Panc1 (cell line): ENCODE data around the gene KCNAB1. TPM values are rescaled to one million over a fixed set of nuclear protein-coding genes. Genes with fewer than 3 reads are reported as not detected.

ENCODE experiments used
- ATAC-seq: fragments of 200-7000 bp; cut with Tn5 transposase; 2 replicates; pipeline ENCODE4 v1.9.1; 2020; ENCODE audit warnings: mild to moderate bottlenecking, moderate library complexity
- BruUV-seq: library from RNA; stranded (reverse); fragments of 400-500 nt; replicated peaks from 2 replicates; lab custom pipeline; 2021; lab: Mats Ljungman, UMichigan
- CTCF ChIA-PET: fragments of 300-600 bp; sonication (Branson Sonifier 250); formaldehyde crosslinking; loops from one replicate; lab custom pipeline; 2022; ENCODE audit warnings: antibody characterized with exemption; lab: Charles Lee
- POLR2A ChIA-PET: fragments of 300-600 bp; sonication (Branson Sonifier 250); formaldehyde crosslinking; loops from one replicate; lab custom pipeline; 2022; ENCODE audit warnings: antibody characterized with exemption; lab: Charles Lee
- DNase-seq: peaks from one replicate; pipeline ENCODE4 v3.0.0-alpha.2; 2010; ENCODE audit warnings: low read depth, low spot score
- H3K27ac ChIP-seq: 2 replicates; pipeline ENCODE4 v1.5.1; 2011; ENCODE audit warnings: mild to moderate bottlenecking, low read length, inconsistent platforms
- H3K27me3 ChIP-seq: fragments of 200-500 bp; sonication (Bioruptor generic); 2 replicates; pipeline ENCODE4 v1.6.0; 2014; ENCODE audit warnings: low read length, inconsistent platforms; ENCODE audit not compliant: control insufficient read depth, insufficient read depth
- H3K36me3 ChIP-seq: fragments of 200-500 bp; sonication (Bioruptor generic); 2 replicates; pipeline ENCODE4 v1.5.1; 2014; ENCODE audit warnings: inconsistent platforms, mild to moderate bottlenecking, low read length, moderate library complexity; ENCODE audit not compliant: control insufficient read depth, insufficient read depth
- H3K4me1 ChIP-seq: 2 replicates; pipeline ENCODE4 v1.5.1; 2011; ENCODE audit warnings: inconsistent platforms, mild to moderate bottlenecking, low read length, moderate library complexity; ENCODE audit not compliant: control insufficient read depth, insufficient read depth
- H3K4me3 ChIP-seq, 2 experiments: 2 replicates each; pipeline ENCODE4 v1.5.1; 2011 to 2012; ENCODE audit warnings: low read depth in 2 of 2, low read length in 2 of 2, mild to moderate bottlenecking in 2 of 2, inconsistent platforms in 1 of 2, moderate library complexity in 1 of 2
- H3K9me3 ChIP-seq: fragments of 200-500 bp; sonication (Bioruptor generic); 2 replicates; pipeline ENCODE4 v1.5.1; 2014; ENCODE audit warnings: low read depth, mild to moderate bottlenecking, inconsistent platforms, low read length, moderate library complexity; ENCODE audit not compliant: control insufficient read depth, insufficient read depth
- POLR2AphosphoS5 ChIP-seq: IDR thresholded peaks from 2 replicates; pipeline ENCODE4 v1.6.1; 2012; ENCODE audit warnings: mild to moderate bottlenecking, low read depth, low read length, moderate library complexity
- REST ChIP-seq, 2 experiments: IDR thresholded peaks; 2 replicates each; pipeline ENCODE4 v1.6.1; 2011 to 2012; ENCODE audit warnings: low read depth in 2 of 2, control low read depth in 1 of 2, low read length in 1 of 2, mild to moderate bottlenecking in 1 of 2, moderate library complexity in 1 of 2; ENCODE audit not compliant: insufficient read depth in 1 of 2
- SIN3A ChIP-seq: IDR thresholded peaks from 2 replicates; pipeline ENCODE4 v1.6.1; 2012; ENCODE audit warnings: low read depth, mild to moderate bottlenecking, low read length, moderate library complexity, borderline replicate concordance; ENCODE audit not compliant: insufficient read depth
- TCF7L2 ChIP-seq: IDR thresholded peaks from 2 replicates; pipeline ENCODE4 v1.6.1; 2011; ENCODE audit warnings: mild to moderate bottlenecking, low read depth, low read length, inconsistent platforms
- in situ Hi-C: cut with HindIII; loops from 2 replicates; pipeline ENCODE4 v1.10.0; 2016; ENCODE audit warnings: low sequenced_read_pairs, low pct_unique_long_range_greater_than_20kb
- intact Hi-C: fragments of 100-400 bp; cut with micrococcal nuclease; formaldehyde crosslinking; loops from one replicate; pipeline ENCODE4 v1.10.0; 2022; ENCODE audit not compliant: unreplicated experiment
- total RNA-seq: library from RNA; stranded (reverse); gene quantifications from one replicate; pipeline ENCODE4 v1.2.1, GENCODE V29; 2021; ENCODE audit not compliant: unreplicated experiment
- TF ChIP-seq, protein P1 (sequence below): fragments of 450-650 bp; IDR thresholded peaks from 2 replicates; pipeline ENCODE4 v1.5.1; 2017; ENCODE audit warnings: mild to moderate bottlenecking

The KCNAB1 gene
- total RNA-seq, 1 experiment from 2014 or later, result not detected

DNA sequence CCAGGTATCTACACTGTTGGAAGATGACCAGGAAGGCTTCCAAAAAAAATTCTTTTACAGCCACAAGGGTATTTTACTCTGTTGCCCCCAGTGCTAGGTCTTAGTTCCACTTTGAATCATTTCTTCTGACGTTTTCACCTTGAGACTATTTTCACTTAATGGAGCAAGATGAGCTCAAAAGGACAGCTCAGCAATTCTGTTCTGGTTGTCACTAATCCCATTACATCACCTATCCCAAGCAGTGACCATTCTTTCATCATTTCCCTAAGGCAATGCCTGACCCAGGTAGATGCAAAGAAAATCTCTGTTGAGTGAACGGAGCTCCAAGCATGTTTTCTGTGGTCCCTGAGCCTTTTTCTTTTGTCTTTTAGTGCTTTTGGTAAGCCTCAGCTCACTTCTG lies 210.0 kb downstream of the KCNAB1 start:
- H3K4me3 ChIP-seq, result no peak overlapping the region
- H3K27ac ChIP-seq, result no peak overlapping the region
- ATAC-seq (no peak), DNase-seq (no peak)
- no peaks in the 10 kb centered on the region; the same call in 1 of the 2 replicates for H3K27me3 ChIP-seq
- ChIA-PET CTCF (no interaction called here), POLR2A (interaction anchor here (0.6 kb wide), 1 partner anchor 29 kb away, joined by 4 read pairs; no protein-coding TSS in a partner anchor)
- intact Hi-C loops (no loop called here), in situ Hi-C loops (no loop called here)
- H3K9me3 ChIP-seq, result no peaks in the 10 kb centered on the region
- TF ChIP-seq POLR2AphosphoS5 (no peak), TCF7L2 (no peak), REST (IDR thresholded peaks at IDR 0.05; ENCODE audit: insufficient read depth in 1 of 2, low read depth in 2 of 2, low read length in 1 of 2) (no peak), SIN3A (no peak)
- TF ChIP-seq, protein P1, sequence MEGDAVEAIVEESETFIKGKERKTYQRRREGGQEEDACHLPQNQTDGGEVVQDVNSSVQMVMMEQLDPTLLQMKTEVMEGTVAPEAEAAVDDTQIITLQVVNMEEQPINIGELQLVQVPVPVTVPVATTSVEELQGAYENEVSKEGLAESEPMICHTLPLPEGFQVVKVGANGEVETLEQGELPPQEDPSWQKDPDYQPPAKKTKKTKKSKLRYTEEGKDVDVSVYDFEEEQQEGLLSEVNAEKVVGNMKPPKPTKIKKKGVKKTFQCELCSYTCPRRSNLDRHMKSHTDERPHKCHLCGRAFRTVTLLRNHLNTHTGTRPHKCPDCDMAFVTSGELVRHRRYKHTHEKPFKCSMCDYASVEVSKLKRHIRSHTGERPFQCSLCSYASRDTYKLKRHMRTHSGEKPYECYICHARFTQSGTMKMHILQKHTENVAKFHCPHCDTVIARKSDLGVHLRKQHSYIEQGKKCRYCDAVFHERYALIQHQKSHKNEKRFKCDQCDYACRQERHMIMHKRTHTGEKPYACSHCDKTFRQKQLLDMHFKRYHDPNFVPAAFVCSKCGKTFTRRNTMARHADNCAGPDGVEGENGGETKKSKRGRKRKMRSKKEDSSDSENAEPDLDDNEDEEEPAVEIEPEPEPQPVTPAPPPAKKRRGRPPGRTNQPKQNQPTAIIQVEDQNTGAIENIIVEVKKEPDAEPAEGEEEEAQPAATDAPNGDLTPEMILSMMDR, result no peak
- BruUV-seq, result no TSS peak
- H3K36me3 ChIP-seq, result no peaks in the 10 kb centered on the region
- H3K4me1 ChIP-seq, result no peaks in the 10 kb centered on the region

DNA sequence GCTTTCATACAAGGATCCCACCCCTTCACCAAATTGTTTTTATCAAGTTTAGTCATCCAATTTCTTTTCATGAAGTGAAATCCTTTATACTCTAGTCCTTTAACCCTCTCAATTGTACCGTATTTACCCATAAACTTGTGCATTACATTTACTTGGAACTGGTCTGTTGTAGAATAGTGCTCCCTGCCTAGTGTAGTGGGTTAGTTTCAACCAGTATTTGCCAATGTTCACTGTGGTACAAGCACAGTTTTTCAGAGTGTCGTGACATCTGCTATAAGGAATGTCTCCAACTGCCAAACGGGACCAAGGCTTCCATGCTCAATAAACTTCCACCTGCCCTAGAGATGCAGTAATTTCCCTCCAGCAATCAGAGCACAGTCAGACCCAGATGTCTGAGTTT lies 211.9 kb downstream of the KCNAB1 start:
- H3K9me3 ChIP-seq, result no peaks in the 10 kb centered on the region
- no peak for DNase-seq
- TF ChIP-seq SIN3A (no peak), REST (IDR thresholded peaks at IDR 0.05; ENCODE audit: insufficient read depth in 1 of 2, low read depth in 2 of 2, low read length in 1 of 2) (no peak), TCF7L2 (no peak), POLR2AphosphoS5 (no peak)
- TF ChIP-seq, protein P1, result no peak
- POLR2A ChIA-PET, result no interaction called here
- no peak overlapping the region for H3K4me3 ChIP-seq
- in situ Hi-C loops (no loop called here), intact Hi-C loops (no loop called here)
- no peak overlapping the region for H3K27ac ChIP-seq
- CTCF ChIA-PET, result no interaction called here
- H3K27me3 ChIP-seq, result no peaks in the 10 kb centered on the region; the same call in 1 of the 2 replicates
- ATAC-seq, result no peak
- H3K4me1 ChIP-seq, result no peaks in the 10 kb centered on the region
- no TSS peak for BruUV-seq
- no peaks in the 10 kb centered on the region for H3K36me3 ChIP-seq
